ENCODE data around the gene FILIP1.

The FILIP1 gene

GRCh38 chr6:75505424-75505823 lies 11.8 kb upstream of the FILIP1 start:
- no peak overlapping the region for H3K4me2 ChIP-seq (ENCODE audit: low read depth, low read length, poor library complexity, severe bottlenecking)
- H3K27me3 ChIP-seq (ENCODE audit: insufficient read depth, low read length, poor library complexity, severe bottlenecking) = no peaks in the 10 kb centered on the region
- H3K79me2 ChIP-seq (ENCODE audit: insufficient read depth, low read length) = no peaks in the 10 kb centered on the region
- no peaks in the 10 kb centered on the region for H3F3A ChIP-seq (ENCODE audit: low read depth)
- H3K9me3 ChIP-seq (ENCODE audit: insufficient read depth, low read depth, low read length) = no peaks in the 10 kb centered on the region
- H4K20me1 ChIP-seq (ENCODE audit: insufficient read depth, low read length, poor library complexity, severe bottlenecking) = no peaks in the 10 kb centered on the region
- TF ChIP-seq CTCF (conservative IDR thresholded peaks at IDR 0.05; ENCODE audit: low read length) (no peak), EZH2phosphoT487 (IDR thresholded peaks at IDR 0.05; ENCODE audit: borderline replicate concordance) (no peak)
- no peak overlapping the region for H3K4me3 ChIP-seq (ENCODE audit: low read length, poor library complexity, severe bottlenecking)
- H3K9me2 ChIP-seq (replicated peaks; ENCODE audit: low read depth, low read length) = no peaks in the 10 kb centered on the region
- H3K4me1 ChIP-seq (ENCODE audit: insufficient read depth, low read length, poor library complexity, severe bottlenecking) = no peaks in the 10 kb centered on the region
- H3K36me3 ChIP-seq (ENCODE audit: insufficient read depth, low read length) = no peaks in the 10 kb centered on the region
- H3K9ac ChIP-seq (ENCODE audit: low read depth, low read length, poor library complexity, severe bottlenecking) = no peak overlapping the region
- H2AFZ ChIP-seq (ENCODE audit: low read length) = no peak overlapping the region

GRCh38 chr6:75504465-75505222 lies 11.0 kb upstream of the FILIP1 start:
- no peaks in the 10 kb centered on the region for H3K27me3 ChIP-seq (ENCODE audit: insufficient read depth, low read length, poor library complexity, severe bottlenecking)
- TF ChIP-seq EZH2phosphoT487 (IDR thresholded peaks at IDR 0.05; ENCODE audit: borderline replicate concordance) (no peak), CTCF (conservative IDR thresholded peaks at IDR 0.05; ENCODE audit: low read length) (no peak)
- no peak overlapping the region for H3K4me2 ChIP-seq (ENCODE audit: low read depth, low read length, poor library complexity, severe bottlenecking)
- H3K4me3 ChIP-seq (ENCODE audit: low read length, poor library complexity, severe bottlenecking) = no peak overlapping the region
- H3K9ac ChIP-seq (ENCODE audit: low read depth, low read length, poor library complexity, severe bottlenecking) = no peak overlapping the region
- H3K79me2 ChIP-seq (ENCODE audit: insufficient read depth, low read length) = no peaks in the 10 kb centered on the region
- no peaks in the 10 kb centered on the region for H3K9me2 ChIP-seq (replicated peaks; ENCODE audit: low read depth, low read length)
- no peaks in the 10 kb centered on the region for H3K9me3 ChIP-seq (ENCODE audit: insufficient read depth, low read depth, low read length)
- no peaks in the 10 kb centered on the region for H3K4me1 ChIP-seq (ENCODE audit: insufficient read depth, low read length, poor library complexity, severe bottlenecking)
- H4K20me1 ChIP-seq (ENCODE audit: insufficient read depth, low read length, poor library complexity, severe bottlenecking) = no peaks in the 10 kb centered on the region
- H2AFZ ChIP-seq (ENCODE audit: low read length) = no peak overlapping the region
- H3F3A ChIP-seq (ENCODE audit: low read depth) = no peaks in the 10 kb centered on the region
- no peaks in the 10 kb centered on the region for H3K36me3 ChIP-seq (ENCODE audit: insufficient read depth, low read length)

GRCh38 chr6:75503291-75503690 lies 9.7 kb upstream of the FILIP1 start:
- Histone ChIP-seq H3K27me3 (ENCODE audit: insufficient read depth, low read length, poor library complexity, severe bottlenecking) (no peaks in the 10 kb centered on the region), H3K9ac (ENCODE audit: low read depth, low read length, poor library complexity, severe bottlenecking) (no peak overlapping the region)

More at GRCh38 chr6:75503291-75503690, 9.7 kb upstream of the FILIP1 start:
- H3K36me3 ChIP-seq (ENCODE audit: insufficient read depth, low read length) = no peaks in the 10 kb centered on the region
- H3K4me3 ChIP-seq (ENCODE audit: low read length, poor library complexity, severe bottlenecking) = no peak overlapping the region
- H4K20me1 ChIP-seq (ENCODE audit: insufficient read depth, low read length, poor library complexity, severe bottlenecking) = no peaks in the 10 kb centered on the region
- H3F3A ChIP-seq (ENCODE audit: low read depth) = no peaks in the 10 kb centered on the region
- H3K9me2 ChIP-seq (replicated peaks; ENCODE audit: low read depth, low read length) = no peaks in the 10 kb centered on the region
- H2AFZ ChIP-seq (ENCODE audit: low read length) = no peak overlapping the region
- TF ChIP-seq EZH2phosphoT487 (IDR thresholded peaks at IDR 0.05; ENCODE audit: borderline replicate concordance) = no peak
- no peak for TF ChIP-seq CTCF (conservative IDR thresholded peaks at IDR 0.05; ENCODE audit: low read length)
- no peak overlapping the region for H3K4me2 ChIP-seq (ENCODE audit: low read depth, low read length, poor library complexity, severe bottlenecking)
- no peaks in the 10 kb centered on the region for H3K9me3 ChIP-seq (ENCODE audit: insufficient read depth, low read depth, low read length)
- H3K4me1 ChIP-seq (ENCODE audit: insufficient read depth, low read length, poor library complexity, severe bottlenecking) = no peaks in the 10 kb centered on the region
- no peaks in the 10 kb centered on the region for H3K79me2 ChIP-seq (ENCODE audit: insufficient read depth, low read length)

All from Loucy (cell line).